C4-2B (cell line): ENCODE results near the gene ITPKB.

Source experiments
- H3K27ac ChIP-seq: fragments of 450-650 bp; 2 replicates; pipeline ENCODE4 v1.5.1; 2017
- ZFX ChIP-seq: fragments of 450-650 bp; IDR thresholded peaks from 2 replicates; pipeline ENCODE4 v1.6.1; 2017
- TF ChIP-seq, protein P1 (sequence below): fragments of 450-650 bp; conservative IDR thresholded peaks from 2 replicates; pipeline ENCODE4 v1.5.1; 2017; ENCODE audit warnings: mild to moderate bottlenecking

Gene ITPKB

DNA sequence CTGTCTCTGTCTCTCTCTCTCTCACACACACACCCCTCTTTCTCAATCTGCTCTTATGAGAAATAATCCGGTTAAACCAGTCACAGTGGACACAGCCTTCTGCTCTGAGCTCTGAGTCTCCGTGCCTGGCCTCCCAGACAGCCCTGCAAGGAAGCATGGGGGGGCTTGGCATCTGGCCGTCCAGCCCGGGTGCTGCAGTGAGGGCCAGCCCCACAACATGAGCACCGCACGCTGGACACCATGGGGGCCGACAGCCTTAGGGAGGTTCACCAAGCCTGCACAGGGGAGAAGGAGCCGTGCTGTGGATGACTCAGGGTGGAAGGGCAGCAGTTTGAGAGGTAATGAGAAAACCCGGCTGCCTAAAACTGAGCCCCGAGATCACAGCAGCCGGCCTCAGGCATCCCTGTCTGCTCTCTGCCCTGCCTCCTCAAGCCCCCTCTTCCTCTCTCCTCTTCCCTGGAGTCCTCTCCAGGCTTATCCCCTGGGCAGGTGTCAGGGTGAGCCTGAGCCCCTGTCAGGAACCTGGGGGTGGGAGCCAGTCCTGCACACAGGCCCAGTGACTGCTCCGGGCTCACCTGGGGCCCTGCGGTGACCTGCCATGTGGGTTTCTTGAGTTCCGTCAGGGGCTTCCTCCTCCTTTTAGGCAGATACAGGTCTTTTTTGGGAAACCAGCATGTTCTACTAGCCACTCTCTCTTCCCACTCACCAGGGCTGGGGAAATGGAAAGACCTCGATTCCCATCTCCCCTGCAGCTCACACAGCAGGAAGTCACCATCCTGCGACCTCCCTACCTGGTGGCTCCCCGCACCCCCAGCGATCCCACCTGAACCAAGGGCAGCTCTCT, 92.8 kb downstream of the ITPKB start:
- no peak overlapping the region for H3K27ac ChIP-seq
- TF ChIP-seq, protein P1, sequence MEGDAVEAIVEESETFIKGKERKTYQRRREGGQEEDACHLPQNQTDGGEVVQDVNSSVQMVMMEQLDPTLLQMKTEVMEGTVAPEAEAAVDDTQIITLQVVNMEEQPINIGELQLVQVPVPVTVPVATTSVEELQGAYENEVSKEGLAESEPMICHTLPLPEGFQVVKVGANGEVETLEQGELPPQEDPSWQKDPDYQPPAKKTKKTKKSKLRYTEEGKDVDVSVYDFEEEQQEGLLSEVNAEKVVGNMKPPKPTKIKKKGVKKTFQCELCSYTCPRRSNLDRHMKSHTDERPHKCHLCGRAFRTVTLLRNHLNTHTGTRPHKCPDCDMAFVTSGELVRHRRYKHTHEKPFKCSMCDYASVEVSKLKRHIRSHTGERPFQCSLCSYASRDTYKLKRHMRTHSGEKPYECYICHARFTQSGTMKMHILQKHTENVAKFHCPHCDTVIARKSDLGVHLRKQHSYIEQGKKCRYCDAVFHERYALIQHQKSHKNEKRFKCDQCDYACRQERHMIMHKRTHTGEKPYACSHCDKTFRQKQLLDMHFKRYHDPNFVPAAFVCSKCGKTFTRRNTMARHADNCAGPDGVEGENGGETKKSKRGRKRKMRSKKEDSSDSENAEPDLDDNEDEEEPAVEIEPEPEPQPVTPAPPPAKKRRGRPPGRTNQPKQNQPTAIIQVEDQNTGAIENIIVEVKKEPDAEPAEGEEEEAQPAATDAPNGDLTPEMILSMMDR: no peak
- TF ChIP-seq ZFX: no peak

DNA sequence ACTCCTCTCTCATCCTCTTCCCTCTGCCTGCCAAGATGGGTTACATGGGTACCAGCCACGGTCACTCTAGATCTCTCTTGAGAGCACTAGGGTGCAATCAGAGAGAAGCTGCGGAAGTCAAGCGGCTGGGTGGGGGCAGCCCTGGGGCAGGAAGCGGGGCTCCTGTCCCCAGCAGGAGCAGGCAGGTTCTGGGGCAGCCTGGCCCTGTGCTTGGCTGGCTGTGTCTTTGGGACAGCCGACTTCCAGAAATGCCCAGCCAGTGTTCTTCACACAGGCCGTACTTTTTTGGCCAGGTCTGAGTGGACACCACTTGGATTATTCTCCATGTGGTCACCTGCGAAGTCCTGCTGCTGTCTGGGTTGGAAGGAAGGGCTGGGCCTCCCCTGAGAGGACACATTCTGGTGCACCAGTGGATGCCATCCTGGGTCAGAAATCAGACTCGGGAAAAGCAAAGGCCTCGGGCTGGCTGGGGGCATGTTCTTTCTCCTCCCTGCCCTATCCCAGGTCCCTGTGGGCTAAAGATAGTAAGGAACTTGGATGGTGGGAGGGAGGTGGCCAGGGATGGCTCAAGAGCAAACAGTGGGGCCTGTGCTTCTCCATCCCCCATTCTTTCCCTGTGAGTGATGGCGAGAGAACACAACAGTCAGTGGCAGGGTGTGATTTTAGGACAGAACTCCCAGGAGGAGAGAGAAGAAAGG, 93.7 kb downstream of the ITPKB start:
- no peak for TF ChIP-seq ZFX
- TF ChIP-seq, protein P1: no peak
- no peak overlapping the region for H3K27ac ChIP-seq

DNA sequence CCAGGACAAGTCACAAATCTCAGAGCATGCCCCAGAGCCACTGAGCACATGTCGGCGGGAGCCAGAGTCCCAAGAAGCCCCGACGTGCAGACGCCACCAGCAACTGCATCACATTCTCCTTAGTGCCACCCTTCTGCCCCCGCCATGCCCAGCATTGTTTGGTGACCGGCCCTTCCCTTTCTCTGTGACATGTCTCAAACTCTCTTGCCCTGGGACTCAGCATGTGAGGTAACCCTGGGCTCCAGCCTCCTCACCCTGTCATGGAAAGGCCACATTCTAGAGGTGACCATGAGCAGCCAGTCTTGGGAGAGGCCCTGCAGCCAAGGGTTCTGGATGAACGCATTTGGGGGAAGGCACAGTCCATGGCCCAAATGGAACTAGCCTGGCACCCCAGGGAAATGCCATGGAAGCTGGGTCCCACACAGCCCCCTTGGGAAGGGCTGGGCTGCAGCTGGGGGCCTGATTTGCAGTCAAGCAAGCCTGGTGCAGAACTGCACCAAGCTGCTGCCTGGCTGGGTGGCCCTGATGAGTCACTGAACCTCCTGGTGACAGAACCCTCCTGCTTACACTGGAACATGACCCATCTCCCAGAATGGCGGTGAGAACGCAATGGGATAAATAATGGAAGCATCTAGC, 94.4 kb downstream of the ITPKB start:
- H3K27ac ChIP-seq: no peak overlapping the region

DNA sequence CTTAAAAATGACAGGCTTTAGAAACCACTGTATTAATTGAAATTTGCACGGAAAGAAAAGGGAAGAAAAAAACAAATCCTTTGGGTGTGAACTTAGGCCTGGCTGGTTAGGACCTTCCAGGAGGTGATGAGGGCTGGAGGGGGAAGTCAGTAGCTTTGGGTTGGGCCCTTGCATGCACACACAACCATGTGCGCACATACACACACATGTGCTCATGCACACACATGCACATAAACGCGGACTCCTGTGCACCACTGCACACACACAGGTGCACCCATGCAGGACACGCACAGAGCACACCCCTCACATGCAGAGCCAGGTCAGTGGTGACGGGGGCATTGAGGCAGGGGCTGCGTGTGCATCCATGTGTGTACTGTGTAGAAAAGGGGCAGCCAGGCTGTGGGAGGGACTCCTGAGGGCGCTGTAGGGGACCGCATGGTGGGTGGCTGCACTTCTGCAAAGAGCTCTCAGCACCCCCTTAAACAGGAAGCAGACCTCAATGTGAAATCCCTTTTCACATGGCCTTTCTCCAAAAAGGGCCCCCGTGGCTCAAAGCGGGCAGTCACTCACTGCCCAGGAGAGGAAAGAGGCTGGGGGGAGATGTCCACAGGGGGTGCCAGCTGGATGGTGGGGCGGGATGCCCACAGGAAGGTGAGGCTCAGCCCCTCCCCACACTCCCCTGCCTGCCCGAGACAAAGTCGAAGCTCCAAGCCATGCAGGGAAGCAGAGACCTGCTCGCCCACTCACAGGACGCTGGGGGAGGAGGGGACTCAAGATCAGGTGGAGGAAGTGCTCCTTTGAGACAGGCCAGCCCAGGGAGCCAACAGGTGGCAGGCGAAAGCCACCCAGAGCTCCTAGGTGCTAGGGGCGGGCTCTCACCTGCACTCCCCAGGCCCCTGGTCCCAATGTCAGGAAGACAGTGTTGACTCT, 95.2 kb downstream of the ITPKB start:
- TF ChIP-seq, protein P1: no peak
- TF ChIP-seq ZFX: no peak
- H3K27ac ChIP-seq: no peak overlapping the region

More for the DNA sequence above, 94.4 kb downstream of the ITPKB start:
- no peak for TF ChIP-seq ZFX
- TF ChIP-seq, protein P1: no peak

DNA sequence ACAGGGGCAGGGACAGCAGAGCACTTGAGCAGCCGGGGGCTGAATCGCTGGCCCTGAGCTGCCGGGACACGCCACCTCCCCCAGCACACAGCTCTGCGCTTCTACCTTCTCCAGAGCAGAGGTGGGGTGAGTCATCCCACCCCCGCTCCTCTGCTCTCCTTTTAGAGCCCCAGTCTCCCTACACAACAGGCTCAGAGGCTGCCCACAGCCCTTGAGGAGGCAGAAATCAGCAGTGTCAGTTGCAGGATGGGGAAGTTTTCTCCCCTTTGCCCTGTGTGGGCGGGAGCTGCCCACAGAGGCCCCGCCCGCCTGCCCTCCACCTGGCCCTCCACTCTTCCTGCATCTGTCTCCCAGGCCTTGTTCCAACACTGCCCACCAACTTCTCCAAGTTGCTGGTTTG, 95.9 kb downstream of the ITPKB start:
- H3K27ac ChIP-seq: no peak overlapping the region
- TF ChIP-seq ZFX: no peak
- TF ChIP-seq, protein P1: no peak

DNA sequence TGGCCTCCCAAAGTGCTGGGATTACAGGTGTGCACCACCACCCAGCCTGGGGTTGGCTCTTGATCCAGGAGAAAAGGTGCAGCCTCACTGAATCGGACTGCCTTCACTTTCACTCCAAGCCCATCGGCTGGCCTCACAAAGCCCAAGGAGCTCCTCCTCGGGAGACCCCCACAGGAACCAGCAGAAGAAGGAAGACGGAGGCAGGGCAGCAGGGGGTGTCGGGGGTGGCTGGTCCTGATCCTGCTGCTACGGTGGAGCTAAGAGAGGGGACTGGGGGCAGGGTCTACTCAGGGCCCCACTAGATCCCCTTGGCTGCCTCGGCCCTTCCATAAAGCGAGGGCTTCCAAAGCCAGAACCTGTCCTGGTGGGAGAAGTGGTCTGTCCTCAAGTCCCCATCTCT, 96.7 kb downstream of the ITPKB start:
- TF ChIP-seq, protein P1: no peak
- no peak for TF ChIP-seq ZFX
- no peak overlapping the region for H3K27ac ChIP-seq
